Measurements from ENCODE around the gene SLC35B3.
"Not testable (repeated sequence)": the region's sequence is repeated elsewhere in the genome, so short reads cannot be mapped to it uniquely, and the experiment has no call there.

The SLC35B3 gene

GRCh38 chr6:8405946-8406345 lies 29.4 kb downstream of the SLC35B3 start:
- DNase-seq: not testable (repeated sequence)

- DNase-seq: no peak
These were observed 32.8 kb downstream of the SLC35B3 start for GRCh38 chr6:8402546-8402945.

GRCh38 chr6:8400663-8401062 lies 34.7 kb downstream of the SLC35B3 start:
- no peak for DNase-seq

- no peak for DNase-seq
These were observed 42.8 kb downstream of the SLC35B3 start for GRCh38 chr6:8392569-8392968.

- no peak for DNase-seq
These were observed 43.4 kb downstream of the SLC35B3 start for GRCh38 chr6:8391934-8392333.

- DNase-seq: no peak
These were observed 46.1 kb downstream of the SLC35B3 start for GRCh38 chr6:8389036-8389818.

GRCh38 chr6:8387942-8388437 lies 47.4 kb downstream of the SLC35B3 start:
- no peak for DNase-seq

GRCh38 chr6:8383584-8383983 lies 51.8 kb downstream of the SLC35B3 start:
- no peak for DNase-seq

- no peak for DNase-seq
These were observed 52.9 kb downstream of the SLC35B3 start for GRCh38 chr6:8382434-8382833.

GRCh38 chr6:8375916-8376315 lies 59.4 kb downstream of the SLC35B3 start:
- no peak for DNase-seq

Data from stimulated activated CD4-positive, alpha-beta T cell treated with anti-CD3 and anti-CD28 coated beads, Interleukin-2, amount 100 ng/mL, for 48 hours (primary cell).